IMR-90 (cell line): Measurements from ENCODE around the gene PGA4. TPM values are rescaled to one million over a fixed set of nuclear protein-coding genes. Genes with fewer than 3 reads are reported as not detected.

Experiments
- ATAC-seq: fragments of 200-7000 bp; cut with Tn5 transposase; 2 replicates; pipeline ENCODE4 v1.9.1; 2020; ENCODE audit warnings: low read depth, mild to moderate bottlenecking, moderate library complexity
- BruUV-seq: library from RNA; stranded (reverse); fragments of 400-500 nt; replicated peaks from 2 replicates; lab custom pipeline; 2021; lab: Mats Ljungman, UMichigan
- CTCF ChIA-PET: fragments of 300-600 bp; formaldehyde crosslinking; extraction: SDS; loops from one replicate; lab custom pipeline; 2021; ENCODE audit warnings: antibody characterized with exemption; lab: Yijun Ruan, JAX
- POLR2A ChIA-PET: fragments of 300-600 bp; sonication (Branson Sonifier 250); formaldehyde crosslinking; loops from one replicate; lab custom pipeline; 2022; ENCODE audit warnings: antibody characterized with exemption; ENCODE audit not compliant: unreplicated experiment; lab: Charles Lee
- DNase-seq: peaks from one replicate; pipeline ENCODE4 v3.0.0; 2013
- H2AFZ ChIP-seq: replicated peaks from 2 replicates; pipeline ENCODE3; 2013; ENCODE audit warnings: low read length, mild to moderate bottlenecking; ENCODE audit not compliant: poor library complexity
- H2AK5ac ChIP-seq: 2 replicates; pipeline ENCODE4 v1.6.1; 2013; ENCODE audit warnings: low read depth, low read length, inconsistent platforms
- H2AK9ac ChIP-seq: replicated peaks from 2 replicates; pipeline ENCODE3; 2013; ENCODE audit warnings: mild to moderate bottlenecking, low read depth, low read length, moderate library complexity; ENCODE audit not compliant: poor library complexity
- H2BK120ac ChIP-seq: 2 replicates; pipeline ENCODE4 v1.6.1; 2013; ENCODE audit warnings: low read depth, low read length, inconsistent platforms
- H2BK15ac ChIP-seq: 3 replicates; pipeline ENCODE4 v1.6.1; 2013; ENCODE audit warnings: low read depth, low read length, inconsistent platforms
- H2BK20ac ChIP-seq: 2 replicates; pipeline ENCODE4 v1.6.1; 2013; ENCODE audit warnings: low read depth, mild to moderate bottlenecking, inconsistent platforms, low read length, moderate library complexity
- H2BK5ac ChIP-seq: 2 replicates; pipeline ENCODE4 v1.6.1; 2013; ENCODE audit warnings: mild to moderate bottlenecking, low read depth, low read length, inconsistent platforms; ENCODE audit not compliant: poor library complexity, severe bottlenecking
- H3K14ac ChIP-seq: replicated peaks from 2 replicates; pipeline ENCODE4 v1.6.1; 2013; ENCODE audit warnings: low read depth, low read length, inconsistent platforms
- H3K18ac ChIP-seq: 2 replicates; pipeline ENCODE4 v1.6.1; 2013; ENCODE audit warnings: low read depth, low read length, control low read depth
- H3K23ac ChIP-seq: 2 replicates; pipeline ENCODE4 v1.6.1; 2013; ENCODE audit warnings: low read depth, low read length, inconsistent platforms
- H3K27ac ChIP-seq: 2 replicates; pipeline ENCODE4 v1.5.1; 2013; ENCODE audit warnings: mild to moderate bottlenecking, control low read depth, low read length; ENCODE audit not compliant: insufficient read depth
- H3K27me3 ChIP-seq: 2 replicates; pipeline ENCODE4 v1.6.1; 2013; ENCODE audit warnings: low read length; ENCODE audit not compliant: control insufficient read depth, insufficient read depth
- H3K36me3 ChIP-seq: 2 replicates; pipeline ENCODE4 v1.6.1; 2013; ENCODE audit warnings: low read length, mixed read lengths; ENCODE audit not compliant: control insufficient read depth, insufficient read depth
- H3K4ac ChIP-seq: 2 replicates; pipeline ENCODE4 v1.6.1; 2013; ENCODE audit warnings: low read depth, low read length, inconsistent platforms
- H3K4me1 ChIP-seq: 2 replicates; pipeline ENCODE4 v1.6.1; 2013; ENCODE audit warnings: low read length, mixed read lengths; ENCODE audit not compliant: control insufficient read depth, insufficient read depth
- H3K4me2 ChIP-seq: 2 replicates; pipeline ENCODE4 v1.6.1; 2013; ENCODE audit warnings: low read depth, mild to moderate bottlenecking, control low read depth, low read length, moderate library complexity
- H3K4me3 ChIP-seq: 2 replicates; pipeline ENCODE4 v1.5.1; 2013; ENCODE audit warnings: low read depth, mild to moderate bottlenecking, control low read depth, low read length, moderate library complexity; ENCODE audit not compliant: insufficient read depth
- H3K56ac ChIP-seq: 2 replicates; pipeline ENCODE4 v1.6.1; 2013; ENCODE audit warnings: low read length, inconsistent platforms; ENCODE audit not compliant: insufficient read depth; ENCODE audit errors: extremely low read depth
- H3K79me1 ChIP-seq, 2 experiments: 2 replicates each; pipeline ENCODE4 v1.6.1; 2013; ENCODE audit warnings: low read length in 2 of 2, inconsistent platforms in 1 of 2, low read depth in 1 of 2
- H3K9ac ChIP-seq: 2 replicates; pipeline ENCODE4 v1.6.1; 2013; ENCODE audit warnings: low read depth, low read length, control low read depth
- H3K9me1 ChIP-seq: 2 replicates; pipeline ENCODE4 v1.6.1; 2013; ENCODE audit warnings: low read length, inconsistent platforms; ENCODE audit not compliant: insufficient read depth
- H3K9me3 ChIP-seq: 2 replicates; pipeline ENCODE4 v1.6.1; 2013; ENCODE audit warnings: low read length; ENCODE audit not compliant: control insufficient read depth, insufficient read depth
- H4K20me1 ChIP-seq: 2 replicates; pipeline ENCODE4 v1.6.1; 2013; ENCODE audit warnings: low read length, inconsistent platforms; ENCODE audit not compliant: insufficient read depth
- H4K5ac ChIP-seq: 2 replicates; pipeline ENCODE4 v1.6.1; 2013; ENCODE audit warnings: mild to moderate bottlenecking, low read depth, low read length, control low read depth
- H4K8ac ChIP-seq, 2 experiments: 2 replicates each; pipeline ENCODE4 v1.6.1; 2013; ENCODE audit warnings: low read depth in 2 of 2, low read length in 2 of 2, control low read depth in 1 of 2, inconsistent platforms in 1 of 2
- H4K91ac ChIP-seq: 2 replicates; pipeline ENCODE4 v1.6.1; 2013; ENCODE audit warnings: low read depth, low read length, inconsistent platforms; ENCODE audit not compliant: insufficient read depth
- BHLHE40 ChIP-seq: fragments of 150-350 bp; IDR thresholded peaks from 2 replicates; pipeline ENCODE4 v1.6.1; 2016; ENCODE audit warnings: mild to moderate bottlenecking, low read depth, low read length
- CEBPB ChIP-seq: IDR thresholded peaks from 2 replicates; pipeline ENCODE4 v1.6.1; 2012; ENCODE audit warnings: low read depth, low read length, improper control_type of control experiment
- CHD1 ChIP-seq: IDR thresholded peaks from 2 replicates; pipeline ENCODE4 v1.6.1; 2012; ENCODE audit warnings: low read depth, low read length, improper control_type of control experiment
- FOS ChIP-seq: fragments of 150-350 bp; IDR thresholded peaks from 2 replicates; pipeline ENCODE4 v1.6.1; 2016; ENCODE audit warnings: low read depth, low read length
- MAFK ChIP-seq: IDR thresholded peaks from 2 replicates; pipeline ENCODE4 v1.6.1; 2012; ENCODE audit warnings: low read depth, low read length, improper control_type of control experiment
- MAZ ChIP-seq: IDR thresholded peaks from 2 replicates; pipeline ENCODE4 v1.6.1; 2012; ENCODE audit warnings: low read depth, mild to moderate bottlenecking, low read length, improper control_type of control experiment, moderate library complexity, borderline replicate concordance
- MXI1 ChIP-seq: IDR thresholded peaks from 2 replicates; pipeline ENCODE4 v1.6.1; 2012; ENCODE audit warnings: low read depth, mild to moderate bottlenecking, low read length, moderate library complexity, borderline replicate concordance
- NFE2L2 ChIP-seq: fragments of 150-350 bp; IDR thresholded peaks from 2 replicates; pipeline ENCODE4 v1.6.1; 2016; ENCODE audit warnings: low read depth, mild to moderate bottlenecking, low read length
- POLR2A ChIP-seq: IDR thresholded peaks from 2 replicates; pipeline ENCODE4 v1.6.1; 2012; ENCODE audit warnings: mild to moderate bottlenecking, low read depth, low read length
- RAD21 ChIP-seq: IDR thresholded peaks from 2 replicates; pipeline ENCODE4 v1.6.1; 2012; ENCODE audit warnings: low read length, improper control_type of control experiment
- RCOR1 ChIP-seq: IDR thresholded peaks from 2 replicates; pipeline ENCODE4 v1.6.1; 2012; ENCODE audit warnings: mild to moderate bottlenecking, low read length, improper control_type of control experiment; ENCODE audit not compliant: insufficient replicate concordance
- RFX5 ChIP-seq: IDR thresholded peaks from 2 replicates; pipeline ENCODE4 v1.8.0; 2012; ENCODE audit warnings: low read depth, mild to moderate bottlenecking, low read length, moderate library complexity
- SMC3 ChIP-seq: fragments of 150-350 bp; IDR thresholded peaks from 2 replicates; pipeline ENCODE4 v1.6.1; 2016; ENCODE audit warnings: low read depth, mild to moderate bottlenecking, antibody characterized with exemption, low read length, moderate library complexity
- WGBS, 2 experiments: methylation state at CpG; one replicate each; pipeline versions ENCODE4 v1.1.5 to v1.1.7; 2013; ENCODE audit warnings: missing lambda C conversion rate in 2 of 2; ENCODE audit not compliant: insufficient read length in 1 of 2; ENCODE audit errors: extremely low coverage in 2 of 2; 5-methylcytosine and 5-hydroxymethylcytosine counted together
- dilution Hi-C: fragments of 300-500 bp; cut with HindIII; formaldehyde crosslinking; loops from one replicate; pipeline ENCODE4 v1.14.3; 2018; ENCODE audit warnings: low sequenced_read_pairs; ENCODE audit not compliant: unreplicated experiment
- in situ Hi-C: fragments of 300-500 bp; cut with MboI; formaldehyde crosslinking; loops from 3 replicates; pipeline ENCODE4 v1.14.3; 2019; ENCODE audit warnings: low sequenced_read_pairs, inconsistent platforms, mixed read lengths
- intact Hi-C: fragments of 100-400 bp; cut with micrococcal nuclease; formaldehyde crosslinking; loops from 2 replicates; pipeline ENCODE4 v1.10.0; 2022
- polyA plus RNA-seq, 3 experiments: library from polyadenylated mRNA; depleted of rRNA; stranded (reverse); fragments of >200 nt; gene quantifications; 2 replicates each; pipeline ENCODE4 v1.2.3, GENCODE V29; 2012; ENCODE audit warnings: low replicate concordance in 1 of 3
- total RNA-seq: library from RNA; depleted of rRNA; stranded (reverse); fragments of >200 nt; gene quantifications from 2 replicates; pipeline ENCODE4 v1.2.3, GENCODE V29; 2012
- TF ChIP-seq, protein P1 (sequence below): fragments of 150-350 bp; IDR thresholded peaks from 2 replicates; pipeline ENCODE4 v1.6.1; 2016; ENCODE audit warnings: low read depth, mild to moderate bottlenecking, low read length, moderate library complexity, borderline replicate concordance
- TF ChIP-seq, protein P2 (sequence below): fragments of 150-350 bp; IDR thresholded peaks from 2 replicates; pipeline ENCODE4 v1.6.1; 2017; ENCODE audit warnings: mild to moderate bottlenecking, antibody characterized with exemption, low read length, low read depth
- TF ChIP-seq, protein P3 (sequence below): conservative IDR thresholded peaks from 2 replicates; pipeline ENCODE4 v1.5.1; 2012; ENCODE audit warnings: mild to moderate bottlenecking, low read depth, low read length, improper control_type of control experiment

The PGA4 gene
- total and polyA plus RNA-seq, 2 of the 4 experiments (the other 2 are of a cell fraction) = not detected

DNA sequence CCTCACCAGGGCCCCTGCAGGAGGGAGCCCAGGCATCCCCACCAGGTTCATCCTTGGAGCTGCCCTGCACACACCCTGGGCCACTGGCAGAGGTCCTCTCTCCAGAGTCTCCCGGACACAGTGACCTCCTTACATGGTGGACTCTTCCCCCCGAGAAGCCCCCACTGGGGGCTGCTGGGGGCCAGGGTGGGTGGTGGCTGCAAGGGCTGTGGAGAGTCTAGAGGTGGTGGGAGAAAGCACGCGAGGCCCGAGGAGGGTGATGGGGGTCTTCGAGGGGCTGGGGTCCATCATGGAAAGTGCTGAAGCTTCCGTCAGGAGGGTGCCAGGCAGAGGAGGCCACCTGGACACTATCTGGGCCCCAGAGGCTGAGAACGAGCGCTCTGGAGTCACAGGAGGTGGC, 36.4 kb downstream of the PGA4 start:
- DNase-seq (no peak), ATAC-seq (no peak)
- Histone ChIP-seq H4K8ac (no peak overlapping the region), H2AK5ac (no peak overlapping the region), H2AFZ (no peak overlapping the region), H3K4me3 (no peak overlapping the region), H3K79me1 (no peaks in the 10 kb centered on the region), H3K36me3 (no peaks in the 10 kb centered on the region), H2BK5ac (no peak overlapping the region), H2AK9ac (peak overlapping the region; percentile 13), H3K56ac (no peak overlapping the region), H4K20me1 (no peaks in the 10 kb centered on the region), H3K9me1 (no peaks in the 10 kb centered on the region), H3K4ac (no peak overlapping the region), H3K4me1 (no peaks in the 10 kb centered on the region), H4K91ac (no peak overlapping the region), H3K4me2 (no peak overlapping the region), H3K14ac (no peak overlapping the region), H3K27ac (no peak overlapping the region), H2BK120ac (no peak overlapping the region), H2BK15ac (no peak overlapping the region), H3K9ac (no peak overlapping the region), H3K18ac (no peak overlapping the region), H4K5ac (no peak overlapping the region), H3K23ac (no peak overlapping the region), H3K27me3 (no peaks in the 10 kb centered on the region), H2BK20ac (no peak overlapping the region), H3K9me3 (no peaks in the 10 kb centered on the region)
- WGBS, 2 experiments = 83% methylated on average over 4 of the region's 9 CpGs; no CpG with 5 or more reads in 1 of the 2 experiments
- BruUV-seq = no TSS peak
- dilution Hi-C loops = no loop called here
- POLR2A ChIA-PET = no interaction called here
- CTCF ChIA-PET = interaction anchor here (0.5 kb wide), 1 partner anchor 107 kb away, joined by 3 read pairs; no protein-coding TSS in a partner anchor
- TF ChIP-seq NFE2L2 = no peak
- TF ChIP-seq RAD21 = no peak
- TF ChIP-seq RFX5 = no peak
- TF ChIP-seq MAZ = no peak
- TF ChIP-seq CEBPB = no peak
- TF ChIP-seq POLR2A = no peak
- TF ChIP-seq MAFK = no peak
- TF ChIP-seq CHD1 = no peak
- TF ChIP-seq RCOR1 = no peak
- TF ChIP-seq, protein P1, sequence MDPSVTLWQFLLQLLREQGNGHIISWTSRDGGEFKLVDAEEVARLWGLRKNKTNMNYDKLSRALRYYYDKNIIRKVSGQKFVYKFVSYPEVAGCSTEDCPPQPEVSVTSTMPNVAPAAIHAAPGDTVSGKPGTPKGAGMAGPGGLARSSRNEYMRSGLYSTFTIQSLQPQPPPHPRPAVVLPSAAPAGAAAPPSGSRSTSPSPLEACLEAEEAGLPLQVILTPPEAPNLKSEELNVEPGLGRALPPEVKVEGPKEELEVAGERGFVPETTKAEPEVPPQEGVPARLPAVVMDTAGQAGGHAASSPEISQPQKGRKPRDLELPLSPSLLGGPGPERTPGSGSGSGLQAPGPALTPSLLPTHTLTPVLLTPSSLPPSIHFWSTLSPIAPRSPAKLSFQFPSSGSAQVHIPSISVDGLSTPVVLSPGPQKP = no peak
- TF ChIP-seq, protein P2, sequence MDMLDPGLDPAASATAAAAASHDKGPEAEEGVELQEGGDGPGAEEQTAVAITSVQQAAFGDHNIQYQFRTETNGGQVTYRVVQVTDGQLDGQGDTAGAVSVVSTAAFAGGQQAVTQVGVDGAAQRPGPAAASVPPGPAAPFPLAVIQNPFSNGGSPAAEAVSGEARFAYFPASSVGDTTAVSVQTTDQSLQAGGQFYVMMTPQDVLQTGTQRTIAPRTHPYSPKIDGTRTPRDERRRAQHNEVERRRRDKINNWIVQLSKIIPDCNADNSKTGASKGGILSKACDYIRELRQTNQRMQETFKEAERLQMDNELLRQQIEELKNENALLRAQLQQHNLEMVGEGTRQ = no peak
- no peak for TF ChIP-seq SMC3
- TF ChIP-seq MXI1 = no peak
- TF ChIP-seq, protein P3, sequence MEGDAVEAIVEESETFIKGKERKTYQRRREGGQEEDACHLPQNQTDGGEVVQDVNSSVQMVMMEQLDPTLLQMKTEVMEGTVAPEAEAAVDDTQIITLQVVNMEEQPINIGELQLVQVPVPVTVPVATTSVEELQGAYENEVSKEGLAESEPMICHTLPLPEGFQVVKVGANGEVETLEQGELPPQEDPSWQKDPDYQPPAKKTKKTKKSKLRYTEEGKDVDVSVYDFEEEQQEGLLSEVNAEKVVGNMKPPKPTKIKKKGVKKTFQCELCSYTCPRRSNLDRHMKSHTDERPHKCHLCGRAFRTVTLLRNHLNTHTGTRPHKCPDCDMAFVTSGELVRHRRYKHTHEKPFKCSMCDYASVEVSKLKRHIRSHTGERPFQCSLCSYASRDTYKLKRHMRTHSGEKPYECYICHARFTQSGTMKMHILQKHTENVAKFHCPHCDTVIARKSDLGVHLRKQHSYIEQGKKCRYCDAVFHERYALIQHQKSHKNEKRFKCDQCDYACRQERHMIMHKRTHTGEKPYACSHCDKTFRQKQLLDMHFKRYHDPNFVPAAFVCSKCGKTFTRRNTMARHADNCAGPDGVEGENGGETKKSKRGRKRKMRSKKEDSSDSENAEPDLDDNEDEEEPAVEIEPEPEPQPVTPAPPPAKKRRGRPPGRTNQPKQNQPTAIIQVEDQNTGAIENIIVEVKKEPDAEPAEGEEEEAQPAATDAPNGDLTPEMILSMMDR = no peak
- TF ChIP-seq BHLHE40 = no peak
- TF ChIP-seq FOS = no peak
- intact Hi-C loops = no loop called here
- in situ Hi-C loops = loop anchor here (5.0 kb wide), 1 partner anchor 66 kb away; no protein-coding TSS in a partner anchor
